Loucy (cell line): ENCODE data around the gene POLR1H.

Source experiments
- CTCF ChIP-seq: fragments of 200-600 bp; sonication (generic); conservative IDR thresholded peaks from 2 replicates; pipeline ENCODE4 v1.5.1; 2014; ENCODE audit warnings: mild to moderate bottlenecking, antibody characterized with exemption, low read length
- EZH2phosphoT487 ChIP-seq: fragments of 200-600 bp; IDR thresholded peaks from 2 replicates; pipeline ENCODE4 v1.6.1; 2018; ENCODE audit warnings: antibody characterized with exemption, mild to moderate bottlenecking, moderate library complexity, borderline replicate concordance

- TF ChIP-seq CTCF (no peak), EZH2phosphoT487 (no peak)
These were observed 38.9 kb upstream of the POLR1H start for GRCh38 chr6:30022189-30022588.
